Globus pallidus (tissue), 1 donor: ENCODE measurements around the gene RNF40.
A peak's percentile ranks its signal among the peaks of the same experiment; 100 is the strongest.

Source experiments
- DNase-seq: peaks from one replicate; pipeline ENCODE4 v3.0.0-alpha.2; 2015; ENCODE audit warnings: low spot score

The RNF40 gene

GRCh38 chr16:30762991-30763725, 1.0 kb downstream of the RNF40 start:
- DNase-seq, result no peak

DNA sequence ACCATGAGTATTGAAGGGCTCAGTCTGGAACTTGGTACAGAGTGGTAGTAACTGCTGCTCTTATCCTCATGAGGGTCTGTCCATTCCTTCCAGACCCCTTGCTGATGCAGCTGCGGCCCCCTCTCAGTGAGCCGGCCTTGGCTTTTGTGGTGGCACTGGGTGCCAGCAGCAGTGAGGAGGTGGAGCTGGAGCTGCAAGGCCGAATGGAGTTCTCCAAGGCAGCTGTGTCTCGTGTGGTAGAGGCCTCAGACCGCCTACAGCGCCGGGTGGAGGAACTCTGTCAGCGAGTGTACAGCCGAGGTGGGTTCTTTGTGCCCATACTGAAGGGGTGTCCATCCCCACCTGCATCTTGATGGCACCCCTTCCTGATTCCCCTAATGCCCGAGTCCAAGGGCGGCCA, 2.0 kb downstream of the RNF40 start:
- no peak for DNase-seq

DNA sequence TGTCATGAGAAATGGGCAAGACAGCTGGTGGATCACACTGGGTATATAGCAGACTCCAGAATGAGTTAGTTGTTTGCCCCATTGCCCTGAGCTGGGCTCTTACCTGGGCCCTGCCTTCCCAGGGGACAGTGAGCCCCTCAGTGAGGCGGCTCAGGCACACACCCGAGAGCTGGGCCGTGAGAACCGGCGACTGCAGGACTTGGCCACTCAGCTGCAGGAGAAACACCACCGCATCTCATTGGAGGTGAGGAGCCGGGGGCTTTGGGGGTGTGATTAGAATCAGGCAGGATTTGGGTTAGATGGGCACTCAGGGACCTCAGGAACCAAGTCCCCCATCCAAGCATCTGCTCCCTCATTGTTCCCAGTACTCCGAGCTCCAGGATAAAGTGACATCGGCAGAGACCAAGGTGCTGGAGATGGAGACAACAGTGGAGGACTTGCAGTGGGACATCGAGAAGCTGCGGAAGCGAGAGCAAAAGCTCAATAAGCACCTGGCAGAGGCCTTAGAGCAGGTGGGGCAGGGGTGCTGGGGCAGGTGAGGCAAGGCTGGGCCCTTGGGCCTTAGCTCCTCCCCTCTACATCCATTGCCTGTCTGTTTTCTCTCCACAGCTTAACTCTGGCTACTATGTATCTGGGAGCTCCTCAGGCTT, 2.8 kb downstream of the RNF40 start:
- no peak for DNase-seq

- DNase-seq, result no peak
These were observed 4.2 kb downstream of the RNF40 start for GRCh38 chr16:30766206-30766932.

DNA sequence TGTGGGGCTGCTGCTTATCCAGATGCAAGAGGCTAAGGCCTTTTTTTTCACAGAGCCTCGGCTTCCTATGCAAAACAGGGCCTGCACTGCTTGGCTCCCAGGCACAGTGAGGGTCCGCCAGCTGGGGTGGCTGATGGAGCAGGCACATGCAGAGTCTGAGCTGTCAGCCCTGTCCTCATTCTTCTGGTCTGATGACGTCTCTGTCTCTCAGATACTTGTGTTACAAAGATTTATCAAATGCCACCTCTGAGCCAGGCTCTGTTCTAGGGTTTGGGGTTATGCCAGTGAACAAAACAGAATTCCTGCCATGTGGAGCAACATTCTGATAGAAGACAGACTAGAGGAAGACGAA, 4.8 kb downstream of the RNF40 start:
- no peak for DNase-seq

DNA sequence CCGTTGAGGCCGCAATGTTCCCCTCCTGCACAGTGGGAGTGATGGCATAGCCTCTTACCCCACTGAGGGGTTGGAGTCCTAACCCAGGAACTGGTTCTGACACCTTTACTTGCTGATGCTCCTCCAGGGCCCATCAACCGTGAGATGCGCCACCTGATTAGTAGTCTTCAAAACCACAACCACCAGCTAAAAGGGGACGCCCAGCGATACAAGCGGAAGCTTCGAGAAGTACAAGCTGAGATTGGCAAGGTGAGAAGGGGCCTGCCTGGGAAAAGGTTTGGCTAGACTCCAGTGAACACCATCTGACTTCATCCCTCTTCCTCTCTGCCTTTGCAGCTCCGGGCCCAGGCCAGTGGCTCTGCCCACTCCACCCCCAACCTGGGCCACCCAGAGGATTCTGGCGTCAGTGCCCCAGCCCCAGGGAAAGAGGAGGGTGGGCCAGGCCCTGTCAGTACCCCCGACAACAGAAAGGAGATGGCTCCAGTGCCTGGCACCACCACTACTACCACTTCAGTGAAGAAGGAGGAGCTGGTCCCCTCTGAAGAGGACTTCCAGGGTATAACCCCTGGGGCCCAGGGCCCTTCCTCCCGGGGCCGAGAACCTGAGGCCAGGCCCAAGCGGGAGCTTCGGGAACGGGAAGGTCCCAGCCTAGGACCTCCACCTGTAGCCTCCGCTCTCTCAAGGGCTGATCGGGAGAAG, 5.8 kb downstream of the RNF40 start:
- DNase-seq, result no peak

- no peak for DNase-seq
These were observed 6.6 kb downstream of the RNF40 start for GRCh38 chr16:30768583-30769181.

GRCh38 chr16:30769379-30770089, 7.4 kb downstream of the RNF40 start:
- DNase-seq, result no peak

DNA sequence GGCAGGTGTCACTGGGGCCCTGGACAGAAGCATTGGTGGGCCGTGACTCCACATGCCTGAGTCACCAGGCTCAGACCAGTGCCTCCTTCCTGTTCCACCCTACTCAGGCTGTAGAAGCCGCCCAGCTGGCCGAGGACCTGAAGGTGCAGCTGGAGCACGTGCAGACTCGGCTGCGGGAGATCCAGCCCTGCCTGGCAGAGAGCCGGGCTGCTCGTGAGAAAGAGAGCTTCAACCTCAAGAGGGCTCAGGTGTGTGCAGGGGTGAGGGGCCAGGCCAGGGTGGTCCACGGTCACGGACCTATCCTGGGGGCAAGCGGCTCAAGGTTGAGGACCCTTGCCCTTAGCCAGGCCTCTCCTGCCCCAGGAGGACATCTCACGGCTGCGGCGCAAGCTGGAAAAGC, 9.6 kb downstream of the RNF40 start:
- no peak for DNase-seq

GRCh38 chr16:30773826-30774225, 11.7 kb downstream of the RNF40 start:
- DNase-seq, result no peak

DNA sequence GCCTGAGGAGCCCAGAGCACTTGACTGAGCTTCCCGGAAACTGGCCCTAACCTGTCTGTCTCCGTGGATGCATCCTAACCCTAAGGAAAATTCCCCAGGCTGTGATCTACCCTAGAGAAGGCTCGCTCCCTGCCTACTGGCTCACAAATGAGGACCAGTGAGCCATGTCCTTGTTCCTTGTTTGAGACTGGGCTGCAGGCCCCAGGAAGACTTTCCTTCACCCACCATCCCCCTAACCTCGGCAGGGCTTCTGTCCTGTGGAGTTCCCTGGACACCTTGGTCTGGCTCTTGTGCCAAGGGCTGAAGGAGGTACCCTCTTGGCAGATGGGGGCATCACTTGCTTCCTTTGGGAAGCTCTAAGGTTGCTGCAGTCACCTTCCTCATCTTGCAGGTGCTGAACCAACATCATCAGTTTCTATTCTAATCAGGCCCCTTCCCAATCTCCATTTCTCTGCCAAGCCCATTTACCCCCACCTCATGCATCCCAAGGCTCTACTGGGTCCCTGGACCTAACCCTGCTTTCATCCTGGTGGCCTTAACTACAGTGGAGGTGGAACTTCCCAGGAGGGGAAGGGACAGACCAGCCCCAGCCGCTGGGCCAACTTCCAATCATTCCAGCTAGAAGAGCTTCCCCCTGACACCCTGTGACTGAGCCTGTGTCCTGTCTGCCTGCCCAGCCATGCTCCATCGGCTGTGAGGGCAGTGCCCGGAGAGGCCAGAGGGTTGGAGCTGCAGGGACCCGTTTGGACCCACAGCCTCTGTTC, 12.4 kb downstream of the RNF40 start:
- peak; percentile 17 for DNase-seq

- DNase-seq, result no peak
These were observed 12.9 kb downstream of the RNF40 start for GRCh38 chr16:30775131-30775391.

DNA sequence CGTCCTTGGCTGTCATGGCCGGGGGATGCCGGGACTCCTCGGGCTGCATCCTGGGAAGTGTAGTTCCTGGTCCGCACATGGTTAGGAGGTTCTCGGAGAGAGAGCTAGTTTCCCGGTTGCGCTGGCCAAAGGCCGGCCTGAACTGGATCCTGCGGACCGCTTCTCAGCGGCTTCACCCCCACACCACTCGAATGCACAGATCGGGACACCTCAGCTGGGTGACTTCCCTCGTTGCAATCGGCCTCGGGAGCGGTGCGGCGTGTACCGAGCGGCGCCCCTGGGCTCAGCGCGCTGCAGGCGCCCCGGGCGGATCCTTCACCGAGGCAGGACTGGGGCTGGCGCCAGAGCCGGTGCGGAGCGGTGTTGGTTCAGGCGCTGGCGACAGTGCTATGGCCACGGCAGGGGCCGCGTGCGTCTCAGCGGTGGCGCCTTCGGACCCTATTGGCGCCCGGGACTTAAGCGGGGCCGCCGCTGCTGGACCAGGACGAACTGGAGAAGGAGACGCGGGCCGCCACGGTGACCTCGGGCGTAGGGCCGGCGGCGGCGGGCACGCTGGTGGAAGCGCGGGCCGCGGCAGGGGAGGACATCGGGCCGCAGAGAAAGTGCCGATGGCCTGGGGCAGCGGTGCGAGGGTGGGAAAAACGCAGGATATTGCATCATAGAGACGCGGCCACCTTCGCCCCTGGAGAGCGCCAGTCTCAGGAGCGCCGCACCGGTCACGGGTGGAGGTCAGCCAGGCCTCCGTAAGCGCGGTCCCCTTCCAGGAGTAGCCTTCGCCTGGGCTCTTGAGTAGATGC, 13.5 kb downstream of the RNF40 start:
- DNase-seq, result peak; percentile 79

DNA sequence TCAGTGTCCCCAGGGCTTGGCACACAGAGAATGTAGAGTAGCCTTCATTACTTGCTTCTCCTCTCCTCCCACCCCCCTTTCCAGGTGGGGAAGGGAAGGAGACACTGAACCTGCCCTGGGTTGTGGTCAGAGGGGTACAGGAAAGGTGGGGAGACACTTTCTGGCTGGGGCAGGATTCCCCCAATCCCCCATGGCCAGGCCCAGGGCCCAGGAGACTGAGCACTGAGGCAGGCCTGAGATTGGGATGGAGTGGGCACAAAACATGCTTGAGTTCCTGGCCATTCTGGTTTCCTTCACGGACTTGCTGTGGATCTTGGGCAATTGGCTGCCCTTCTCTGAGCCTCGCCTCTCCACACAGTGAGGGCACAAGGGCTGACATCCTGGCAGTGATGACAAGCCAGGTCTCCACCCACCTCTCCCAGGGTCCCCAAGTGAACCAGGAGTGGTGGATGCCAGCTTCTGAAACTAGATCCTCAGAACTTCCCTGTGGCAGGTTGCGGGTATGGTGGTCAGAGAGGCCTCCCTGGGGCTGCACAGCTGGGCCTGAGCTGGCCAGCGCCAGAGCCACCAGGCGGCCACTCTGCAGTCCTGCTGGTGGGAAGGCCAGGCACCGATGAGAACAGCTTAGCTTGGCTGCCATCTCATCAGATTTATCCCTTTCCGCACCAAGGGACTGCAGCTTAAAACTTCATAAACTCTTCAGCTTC, 15.6 kb downstream of the RNF40 start:
- DNase-seq, result no peak

GRCh38 chr16:30778549-30779244, 16.6 kb downstream of the RNF40 start:
- no peak for DNase-seq

DNA sequence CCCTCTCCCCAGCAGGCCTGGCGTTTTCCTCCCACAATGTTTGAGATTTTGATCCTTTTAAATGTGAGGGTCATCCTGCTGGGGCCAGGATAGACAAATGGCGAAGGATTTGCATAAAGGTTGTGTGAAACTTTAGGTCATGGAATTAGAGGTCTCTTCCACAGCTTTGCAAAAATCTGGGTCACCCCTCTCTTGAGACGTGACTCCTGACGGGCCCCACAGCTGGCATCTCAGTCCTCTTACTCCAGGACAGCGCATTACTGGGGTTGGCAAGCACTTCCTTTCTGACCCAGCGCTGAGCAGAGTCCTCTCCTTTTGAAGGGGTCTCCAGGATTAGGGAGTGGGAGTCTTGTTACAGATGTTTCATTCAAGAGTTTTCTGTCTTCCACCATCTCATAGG, 17.5 kb downstream of the RNF40 start:
- DNase-seq, result no peak

DNA sequence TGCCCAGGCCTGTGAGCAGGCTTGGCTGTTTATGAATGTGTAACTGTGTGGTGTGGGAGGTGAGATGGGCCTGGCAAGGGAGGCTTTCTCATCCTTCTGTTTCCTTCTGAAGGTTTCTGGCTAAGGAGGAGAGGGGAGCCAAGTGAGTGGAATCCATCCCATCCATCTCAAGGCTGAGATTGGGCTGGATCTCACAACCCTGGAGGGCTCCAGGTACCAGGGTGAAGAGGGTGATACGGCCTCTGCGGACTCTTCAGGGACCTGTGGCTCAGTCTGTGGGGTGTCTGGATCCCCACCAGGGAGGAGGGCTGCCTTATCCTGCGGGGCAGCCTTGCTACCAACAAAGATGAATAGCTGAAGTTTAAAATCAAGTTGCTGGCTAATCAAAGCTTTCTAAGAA, 17.9 kb downstream of the RNF40 start:
- DNase-seq, result no peak

DNA sequence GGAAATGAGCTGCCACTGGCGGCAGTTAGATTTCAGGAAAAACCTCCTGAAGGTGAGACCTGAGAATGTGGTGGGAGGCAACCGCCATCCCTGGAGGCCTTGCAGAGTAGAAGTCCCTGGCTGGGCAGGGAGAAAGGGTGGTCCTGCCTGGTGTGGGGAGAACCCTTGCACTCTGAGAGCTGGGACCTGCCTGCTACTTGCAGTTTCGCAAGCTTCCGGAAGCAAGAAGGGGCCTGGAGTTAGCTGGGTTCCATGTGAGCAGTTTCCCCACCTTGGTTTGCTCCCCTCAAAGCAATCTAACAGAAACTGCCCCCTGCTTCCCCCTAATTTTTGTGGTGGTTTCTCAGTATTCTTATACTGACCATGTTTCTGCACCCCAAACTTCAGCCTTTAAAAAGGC, 18.4 kb downstream of the RNF40 start:
- no peak for DNase-seq
